ENCODE data around the gene MIS12. TPM values are rescaled to one million over a fixed set of nuclear protein-coding genes. Genes with fewer than 3 reads are reported as not detected.

Gene MIS12
- total RNA-seq, 1 experiment from 2014 or later: 13.6 TPM

DNA sequence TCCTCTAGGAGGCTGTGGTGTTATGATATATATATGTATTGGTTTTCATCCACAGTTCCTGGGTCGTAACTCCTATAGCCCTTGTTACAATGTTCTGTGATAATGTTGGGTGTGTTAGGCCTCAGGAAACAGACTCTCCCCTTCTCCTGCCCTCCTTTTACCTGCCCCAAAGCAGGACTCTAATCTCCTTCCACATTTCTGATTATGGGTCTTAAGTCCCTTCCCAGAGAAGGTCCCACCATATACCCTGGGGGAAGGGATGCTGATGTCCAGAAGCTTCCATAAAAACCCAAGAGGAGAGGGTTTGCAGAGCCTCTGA is 47.0 kb upstream of the MIS12 start:
- H3K27ac Mint-ChIP-seq (ENCODE audit: unreplicated experiment): peak overlapping the region; percentile 66
- no peaks in the 10 kb centered on the region for H3K9me3 Mint-ChIP-seq (ENCODE audit: low read depth, unreplicated experiment)
- CTCF ChIA-PET: interaction anchor here (1.0 to 1.7 kb wide), 4 partner anchors 17 to 47 kb away, joined by 4 to 10 read pairs (median 4); partner anchors contain the start of genes DERL2, MIS12 and NUP88
- intact Hi-C loops (cut with micrococcal nuclease; ENCODE audit: unreplicated experiment): no loop called here
- no peaks in the 10 kb centered on the region for H3K4me1 Mint-ChIP-seq (ENCODE audit: low read depth, unreplicated experiment)
- BruUV-seq (replicated peaks): no TSS peak
- peak overlapping the region; percentile 72 for H3K4me3 Mint-ChIP-seq (ENCODE audit: low read depth, unreplicated experiment)
- H3K36me3 Mint-ChIP-seq (ENCODE audit: insufficient read depth, unreplicated experiment): peaks cover 43% of the 10 kb centered on the region
- no peaks in the 10 kb centered on the region for H3K27me3 Mint-ChIP-seq (ENCODE audit: unreplicated experiment)
- TF ChIP-seq, protein P1, sequence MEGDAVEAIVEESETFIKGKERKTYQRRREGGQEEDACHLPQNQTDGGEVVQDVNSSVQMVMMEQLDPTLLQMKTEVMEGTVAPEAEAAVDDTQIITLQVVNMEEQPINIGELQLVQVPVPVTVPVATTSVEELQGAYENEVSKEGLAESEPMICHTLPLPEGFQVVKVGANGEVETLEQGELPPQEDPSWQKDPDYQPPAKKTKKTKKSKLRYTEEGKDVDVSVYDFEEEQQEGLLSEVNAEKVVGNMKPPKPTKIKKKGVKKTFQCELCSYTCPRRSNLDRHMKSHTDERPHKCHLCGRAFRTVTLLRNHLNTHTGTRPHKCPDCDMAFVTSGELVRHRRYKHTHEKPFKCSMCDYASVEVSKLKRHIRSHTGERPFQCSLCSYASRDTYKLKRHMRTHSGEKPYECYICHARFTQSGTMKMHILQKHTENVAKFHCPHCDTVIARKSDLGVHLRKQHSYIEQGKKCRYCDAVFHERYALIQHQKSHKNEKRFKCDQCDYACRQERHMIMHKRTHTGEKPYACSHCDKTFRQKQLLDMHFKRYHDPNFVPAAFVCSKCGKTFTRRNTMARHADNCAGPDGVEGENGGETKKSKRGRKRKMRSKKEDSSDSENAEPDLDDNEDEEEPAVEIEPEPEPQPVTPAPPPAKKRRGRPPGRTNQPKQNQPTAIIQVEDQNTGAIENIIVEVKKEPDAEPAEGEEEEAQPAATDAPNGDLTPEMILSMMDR (IDR thresholded peaks at IDR 0.05; ENCODE audit: unreplicated experiment): no peak
- no peak for DNase-seq

DNA sequence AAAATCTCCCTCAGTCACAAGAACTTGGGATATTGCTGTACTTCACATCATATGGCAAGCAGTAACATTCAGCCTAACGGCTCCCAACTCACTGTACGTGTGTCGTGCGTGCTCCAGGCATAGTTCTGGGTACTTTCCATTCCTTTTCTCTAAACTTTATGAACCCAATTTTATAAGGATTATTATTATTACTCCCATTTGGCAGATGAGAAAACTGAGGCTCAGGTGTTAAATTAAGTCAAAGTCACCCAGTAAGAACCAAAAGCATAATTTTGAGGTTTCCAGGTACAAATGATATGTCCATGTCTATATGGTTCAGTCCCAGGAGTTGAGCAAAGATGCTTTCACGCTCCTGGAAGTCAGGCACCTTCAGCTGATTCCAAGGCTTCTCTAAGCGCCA is 42.6 kb upstream of the MIS12 start:
- no peak for DNase-seq
- H3K27me3 Mint-ChIP-seq (ENCODE audit: unreplicated experiment): no peaks in the 10 kb centered on the region
- no TSS peak for BruUV-seq (replicated peaks)
- H3K4me1 Mint-ChIP-seq (ENCODE audit: low read depth, unreplicated experiment): no peaks in the 10 kb centered on the region
- CTCF ChIA-PET: no interaction called here
- intact Hi-C loops (cut with micrococcal nuclease; ENCODE audit: unreplicated experiment): no loop called here
- H3K9me3 Mint-ChIP-seq (ENCODE audit: low read depth, unreplicated experiment): no peaks in the 10 kb centered on the region
- TF ChIP-seq, protein P1 (IDR thresholded peaks at IDR 0.05; ENCODE audit: unreplicated experiment): no peak
- H3K36me3 Mint-ChIP-seq (ENCODE audit: insufficient read depth, unreplicated experiment): peaks cover 19% of the 10 kb centered on the region
- no peak overlapping the region for H3K4me3 Mint-ChIP-seq (ENCODE audit: low read depth, unreplicated experiment)
- H3K27ac Mint-ChIP-seq (ENCODE audit: unreplicated experiment): no peak overlapping the region

DNA sequence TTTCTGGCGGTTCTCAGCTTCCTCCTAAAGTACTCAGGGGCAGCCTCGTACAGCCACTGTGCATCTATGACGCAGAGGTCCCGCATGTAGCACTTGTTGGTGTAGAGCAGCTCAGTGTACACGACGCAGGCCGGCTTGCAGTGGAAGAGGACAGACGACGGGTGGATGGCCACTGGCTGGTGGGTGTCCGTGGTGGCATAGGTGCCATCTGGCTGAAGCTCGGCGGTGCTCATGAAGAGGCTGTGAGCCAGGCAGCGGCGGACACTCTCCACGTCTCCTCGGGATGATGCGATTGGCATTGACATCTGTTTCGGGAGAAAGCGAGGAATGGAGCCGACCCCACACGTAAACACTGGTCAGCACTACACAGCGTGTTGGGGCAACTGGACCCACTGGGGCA is 42.2 kb upstream of the MIS12 start:
- intact Hi-C loops (cut with micrococcal nuclease; ENCODE audit: unreplicated experiment): no loop called here
- Mint-ChIP-seq H3K27me3 (ENCODE audit: unreplicated experiment) (no peaks in the 10 kb centered on the region), H3K4me3 (ENCODE audit: low read depth, unreplicated experiment) (no peak overlapping the region), H3K4me1 (ENCODE audit: low read depth, unreplicated experiment) (no peaks in the 10 kb centered on the region), H3K36me3 (ENCODE audit: insufficient read depth, unreplicated experiment) (peaks cover 17% of the 10 kb centered on the region), H3K9me3 (ENCODE audit: low read depth, unreplicated experiment) (no peaks in the 10 kb centered on the region), H3K27ac (ENCODE audit: unreplicated experiment) (no peak overlapping the region)
- CTCF ChIA-PET: interaction anchor here (0.6 kb wide), 2 partner anchors 81 to 314 kb away, joined by 3 to 4 read pairs; no protein-coding TSS in a partner anchor
- BruUV-seq (replicated peaks): no TSS peak
- TF ChIP-seq, protein P1 (IDR thresholded peaks at IDR 0.05; ENCODE audit: unreplicated experiment): no peak
- no peak for DNase-seq

DNA sequence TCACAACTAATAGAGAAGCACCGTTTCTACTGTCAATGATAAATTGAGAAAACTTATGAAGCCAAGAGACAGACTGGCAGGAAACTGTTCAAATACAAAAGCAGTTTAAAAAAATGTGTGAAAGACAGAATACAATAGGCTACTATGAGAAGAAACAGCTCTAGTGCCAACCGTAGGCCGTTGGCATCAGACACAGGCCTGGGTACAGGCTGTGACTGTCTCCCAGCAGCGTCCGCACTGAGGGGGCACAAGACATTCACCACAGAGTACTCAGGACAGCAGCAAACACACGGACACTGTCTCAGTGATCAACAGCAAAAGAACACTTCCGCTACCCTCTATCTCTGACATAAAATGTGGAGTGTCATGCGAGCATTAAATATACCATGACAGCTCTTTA is 39.6 kb upstream of the MIS12 start:
- no TSS peak for BruUV-seq (replicated peaks)
- intact Hi-C loops (cut with micrococcal nuclease; ENCODE audit: unreplicated experiment): no loop called here
- TF ChIP-seq, protein P1 (IDR thresholded peaks at IDR 0.05; ENCODE audit: unreplicated experiment): no peak
- CTCF ChIA-PET: no interaction called here
- peaks cover 11% of the 10 kb centered on the region for H3K36me3 Mint-ChIP-seq (ENCODE audit: insufficient read depth, unreplicated experiment)
- no peak overlapping the region for H3K27ac Mint-ChIP-seq (ENCODE audit: unreplicated experiment)
- no peak for DNase-seq
- H3K27me3 Mint-ChIP-seq (ENCODE audit: unreplicated experiment): no peaks in the 10 kb centered on the region
- no peaks in the 10 kb centered on the region for H3K9me3 Mint-ChIP-seq (ENCODE audit: low read depth, unreplicated experiment)
- H3K4me3 Mint-ChIP-seq (ENCODE audit: low read depth, unreplicated experiment): no peak overlapping the region
- H3K4me1 Mint-ChIP-seq (ENCODE audit: low read depth, unreplicated experiment): no peaks in the 10 kb centered on the region

Data from Calu3 (cell line).